PFSK-1 (cell line): ENCODE measurements around the gene RAB3IP. TPM values are rescaled to one million over a fixed set of nuclear protein-coding genes. Genes with fewer than 3 reads are reported as not detected.

Source experiments
- FOXP2 ChIP-seq: optimal IDR thresholded peaks from 2 replicates; pipeline ENCODE3; 2011; ENCODE audit warnings: borderline replicate concordance, control low read depth, inconsistent platforms; ENCODE audit not compliant: insufficient read depth; ENCODE audit errors: extremely low read length, extremely low read depth
- POLR2AphosphoS5 ChIP-seq: IDR thresholded peaks from 2 replicates; pipeline ENCODE4 v1.6.1; 2012; ENCODE audit warnings: low read depth, mild to moderate bottlenecking, control low read depth, low read length, moderate library complexity
- SIN3A ChIP-seq: IDR thresholded peaks from 2 replicates; pipeline ENCODE4 v1.6.1; 2012; ENCODE audit warnings: mild to moderate bottlenecking, low read length, moderate library complexity, borderline replicate concordance; ENCODE audit not compliant: insufficient read depth
- TAF1 ChIP-seq: IDR thresholded peaks from 2 replicates; pipeline ENCODE4 v1.6.1; 2012; ENCODE audit warnings: low read length, control low read depth, borderline replicate concordance; ENCODE audit not compliant: insufficient read depth
- polyA plus RNA-seq: library from polyadenylated mRNA; unstranded; fragments of >200 nt; gene quantifications from one replicate; pipeline ENCODE4 v1.2.1, GENCODE V29; 2012; ENCODE audit warnings: low read depth, missing spikeins; ENCODE audit not compliant: insufficient read length
- TF ChIP-seq, protein P1 (sequence below), 2 experiments: IDR thresholded peaks; 2 replicates each; pipeline versions ENCODE4 v1.6.1 to v1.8.0; 2011 to 2012; ENCODE audit warnings: low read depth in 2 of 2, low read length in 2 of 2, control low read depth in 1 of 2, inconsistent platforms in 1 of 2, mild to moderate bottlenecking in 1 of 2, moderate library complexity in 1 of 2; ENCODE audit not compliant: insufficient read depth in 1 of 2

The RAB3IP gene
- 1.7 TPM for polyA plus RNA-seq

DNA sequence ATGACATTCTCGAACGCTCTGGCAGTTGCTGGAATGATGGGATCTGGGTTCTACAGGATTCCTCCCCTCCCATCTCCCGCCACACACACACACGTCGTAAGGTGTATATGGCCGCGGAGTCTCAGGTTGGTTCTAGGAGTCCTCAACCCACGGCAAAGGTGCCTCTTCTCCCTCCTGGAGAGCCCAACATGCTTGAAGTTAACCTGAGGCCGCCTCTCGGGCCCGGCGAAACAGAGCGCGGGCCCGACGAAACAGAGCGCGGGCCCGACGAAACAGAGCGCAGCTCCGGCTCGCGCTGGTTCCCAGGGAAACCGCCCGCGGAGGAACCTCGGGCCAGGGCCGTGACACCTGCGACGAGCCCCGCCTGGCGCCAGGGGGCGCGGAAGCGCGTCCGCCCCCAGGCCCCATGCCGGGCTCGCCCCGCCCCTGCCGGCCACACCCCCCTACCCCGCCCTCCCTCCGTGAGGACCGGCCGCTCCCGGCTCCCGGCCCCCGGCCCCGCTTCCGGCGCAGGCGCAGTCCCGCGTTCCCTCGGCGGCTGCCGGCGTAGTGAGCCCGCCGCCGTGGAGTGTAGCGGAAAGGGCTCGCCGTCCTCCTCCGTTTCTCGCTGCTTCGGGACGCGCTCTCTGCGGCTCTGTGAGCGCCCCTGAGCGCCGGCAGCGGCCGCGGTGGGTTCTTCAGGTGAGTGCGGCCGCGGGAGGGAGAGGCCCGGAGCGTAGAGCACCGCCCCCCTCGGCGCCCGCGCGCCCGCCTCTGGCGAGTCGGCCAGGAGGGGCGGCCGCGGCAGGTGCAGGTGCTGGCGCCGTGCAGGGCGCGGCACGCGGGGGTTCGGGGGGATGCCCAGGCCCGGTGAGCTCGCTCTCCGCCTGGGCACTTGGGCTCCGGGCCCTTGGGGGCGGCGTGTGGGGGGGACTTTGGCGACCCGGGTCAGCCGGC is at the start of gene RAB3IP:
TSS of gene RAB3IP (plus strand) at position 510 of the 936 bp plus-strand sequence. CDS start 16,549 bp downstream, outside the sequence.
- TF ChIP-seq, protein P1, sequence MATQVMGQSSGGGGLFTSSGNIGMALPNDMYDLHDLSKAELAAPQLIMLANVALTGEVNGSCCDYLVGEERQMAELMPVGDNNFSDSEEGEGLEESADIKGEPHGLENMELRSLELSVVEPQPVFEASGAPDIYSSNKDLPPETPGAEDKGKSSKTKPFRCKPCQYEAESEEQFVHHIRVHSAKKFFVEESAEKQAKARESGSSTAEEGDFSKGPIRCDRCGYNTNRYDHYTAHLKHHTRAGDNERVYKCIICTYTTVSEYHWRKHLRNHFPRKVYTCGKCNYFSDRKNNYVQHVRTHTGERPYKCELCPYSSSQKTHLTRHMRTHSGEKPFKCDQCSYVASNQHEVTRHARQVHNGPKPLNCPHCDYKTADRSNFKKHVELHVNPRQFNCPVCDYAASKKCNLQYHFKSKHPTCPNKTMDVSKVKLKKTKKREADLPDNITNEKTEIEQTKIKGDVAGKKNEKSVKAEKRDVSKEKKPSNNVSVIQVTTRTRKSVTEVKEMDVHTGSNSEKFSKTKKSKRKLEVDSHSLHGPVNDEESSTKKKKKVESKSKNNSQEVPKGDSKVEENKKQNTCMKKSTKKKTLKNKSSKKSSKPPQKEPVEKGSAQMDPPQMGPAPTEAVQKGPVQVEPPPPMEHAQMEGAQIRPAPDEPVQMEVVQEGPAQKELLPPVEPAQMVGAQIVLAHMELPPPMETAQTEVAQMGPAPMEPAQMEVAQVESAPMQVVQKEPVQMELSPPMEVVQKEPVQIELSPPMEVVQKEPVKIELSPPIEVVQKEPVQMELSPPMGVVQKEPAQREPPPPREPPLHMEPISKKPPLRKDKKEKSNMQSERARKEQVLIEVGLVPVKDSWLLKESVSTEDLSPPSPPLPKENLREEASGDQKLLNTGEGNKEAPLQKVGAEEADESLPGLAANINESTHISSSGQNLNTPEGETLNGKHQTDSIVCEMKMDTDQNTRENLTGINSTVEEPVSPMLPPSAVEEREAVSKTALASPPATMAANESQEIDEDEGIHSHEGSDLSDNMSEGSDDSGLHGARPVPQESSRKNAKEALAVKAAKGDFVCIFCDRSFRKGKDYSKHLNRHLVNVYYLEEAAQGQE (IDR thresholded peaks at IDR 0.05; ENCODE audit: insufficient read depth in 1 of 2, low read depth in 2 of 2, low read length in 2 of 2): no peak
- no peak for TF ChIP-seq TAF1
- TF ChIP-seq POLR2AphosphoS5: peak; percentile 32; the same call in 1 of the 2 replicates
- TF ChIP-seq FOXP2: peak; percentile 11
- no peak for TF ChIP-seq SIN3A

DNA sequence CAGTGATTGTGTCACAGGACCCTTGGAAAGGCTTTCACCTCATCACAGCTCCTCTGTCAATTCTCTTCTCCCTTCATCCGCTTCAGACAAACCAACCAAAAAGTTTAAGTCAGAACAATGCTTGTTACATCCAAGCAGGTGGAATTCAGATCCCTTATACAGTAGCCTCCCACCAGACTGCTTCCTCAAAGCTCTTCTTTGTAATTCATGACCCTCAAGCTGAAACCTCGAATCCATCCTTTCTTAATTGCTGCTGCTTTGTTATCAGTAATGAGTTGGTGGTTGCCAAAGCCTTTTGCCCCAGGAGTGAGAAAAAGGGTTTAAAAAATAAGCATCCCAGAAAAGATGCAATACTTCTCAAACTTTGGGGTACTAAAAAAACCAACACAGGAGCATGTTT is 49.0 kb upstream of the RAB3IP start:
- TF ChIP-seq POLR2AphosphoS5 (no peak), SIN3A (no peak), FOXP2 (no peak), TAF1 (no peak)
- TF ChIP-seq, protein P1 (IDR thresholded peaks at IDR 0.05; ENCODE audit: insufficient read depth in 1 of 2, low read depth in 2 of 2, low read length in 2 of 2): no peak

DNA sequence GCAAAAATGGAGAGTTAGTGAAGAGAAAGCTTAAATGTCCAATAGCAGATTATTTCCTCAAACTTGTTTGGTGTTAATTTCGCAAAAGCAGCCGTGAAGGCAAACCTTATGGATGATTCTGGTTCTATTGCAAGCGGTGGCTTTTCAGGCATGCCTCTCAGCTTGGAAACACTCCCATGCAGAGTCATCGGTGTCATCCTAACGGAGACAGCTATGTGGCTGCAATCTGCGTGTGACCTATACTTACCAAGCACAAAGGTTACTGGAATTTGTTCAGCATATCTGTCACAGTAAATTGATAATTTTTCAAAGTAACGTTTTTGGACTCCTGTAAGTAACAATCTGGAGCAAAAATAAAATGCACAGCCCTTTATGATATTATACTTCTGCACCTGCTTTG is 44.5 kb upstream of the RAB3IP start:
- TF ChIP-seq SIN3A (no peak), POLR2AphosphoS5 (no peak), TAF1 (no peak), FOXP2 (no peak)
- TF ChIP-seq, protein P1 (IDR thresholded peaks at IDR 0.05; ENCODE audit: insufficient read depth in 1 of 2, low read depth in 2 of 2, low read length in 2 of 2): no peak

DNA sequence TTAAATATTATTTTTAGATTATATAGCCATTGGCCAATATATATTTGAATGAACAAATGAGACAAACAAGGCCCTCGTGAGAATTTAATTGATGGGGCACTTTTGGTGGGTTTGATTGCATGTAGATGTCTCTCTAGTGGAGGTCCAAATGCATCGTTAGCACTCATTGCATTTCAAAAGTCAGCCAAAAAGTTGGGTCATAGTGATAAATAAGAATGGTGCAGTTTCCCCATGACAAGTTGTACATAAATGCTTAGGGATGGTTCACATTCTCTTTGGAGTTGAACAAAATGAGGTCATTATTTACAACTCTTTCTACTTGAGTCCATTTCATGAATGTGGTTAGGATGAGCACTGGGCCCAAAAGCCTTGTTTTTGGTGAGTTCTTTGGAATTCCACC is 40.6 kb upstream of the RAB3IP start:
- TF ChIP-seq FOXP2 (no peak), TAF1 (no peak), SIN3A (no peak), POLR2AphosphoS5 (no peak)
- TF ChIP-seq, protein P1 (IDR thresholded peaks at IDR 0.05; ENCODE audit: insufficient read depth in 1 of 2, low read depth in 2 of 2, low read length in 2 of 2): no peak
